CD4-positive, alpha-beta T cell treated with Interleukin-21 for 1 hour (primary cell): ENCODE data around the gene FHOD3.

ENCODE experiments used
- DNase-seq: peaks from one replicate; pipeline ENCODE4 v3.0.0-alpha.2; 2020

FHOD3 gene

DNA sequence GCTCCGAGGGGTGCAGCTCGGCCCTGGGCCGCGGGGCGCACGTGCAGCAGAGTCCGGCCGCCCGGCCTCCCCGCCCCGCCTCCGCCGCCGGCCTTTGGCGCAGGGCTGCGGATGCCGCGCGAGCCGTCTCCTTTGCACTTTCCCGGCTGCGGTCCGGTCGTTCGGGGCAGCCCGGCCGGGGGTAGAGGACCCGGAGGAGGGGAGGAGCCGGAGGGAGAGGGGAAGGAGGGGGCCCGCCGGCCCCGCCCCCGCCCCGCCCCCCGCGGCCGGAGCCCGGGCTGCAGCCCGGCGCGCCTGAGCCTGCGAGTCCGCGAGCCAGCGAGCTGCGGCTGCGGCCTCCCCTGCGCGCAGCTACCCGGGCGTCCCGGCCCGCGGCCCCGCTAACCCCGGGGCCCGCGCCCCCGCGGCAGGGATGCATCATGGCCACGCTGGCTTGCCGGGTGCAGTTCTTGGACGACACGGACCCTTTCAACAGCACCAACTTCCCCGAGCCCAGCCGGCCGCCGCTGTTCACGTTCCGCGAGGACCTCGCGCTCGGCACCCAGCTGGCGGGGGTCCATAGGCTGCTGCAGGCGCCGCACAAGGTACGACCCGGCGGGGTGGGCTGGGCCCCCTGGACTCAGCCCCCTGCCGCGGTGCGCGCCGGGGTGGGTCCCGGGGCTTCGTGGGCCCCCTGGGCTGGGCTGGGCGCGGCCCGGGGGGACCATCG lies at the start of gene FHOD3:
Gene FHOD3, plus strand, starts transcription at position 297 of the 709 bp plus-strand sequence. Its CDS starts 123 bp downstream, at position 420.
- no peak for DNase-seq

DNA sequence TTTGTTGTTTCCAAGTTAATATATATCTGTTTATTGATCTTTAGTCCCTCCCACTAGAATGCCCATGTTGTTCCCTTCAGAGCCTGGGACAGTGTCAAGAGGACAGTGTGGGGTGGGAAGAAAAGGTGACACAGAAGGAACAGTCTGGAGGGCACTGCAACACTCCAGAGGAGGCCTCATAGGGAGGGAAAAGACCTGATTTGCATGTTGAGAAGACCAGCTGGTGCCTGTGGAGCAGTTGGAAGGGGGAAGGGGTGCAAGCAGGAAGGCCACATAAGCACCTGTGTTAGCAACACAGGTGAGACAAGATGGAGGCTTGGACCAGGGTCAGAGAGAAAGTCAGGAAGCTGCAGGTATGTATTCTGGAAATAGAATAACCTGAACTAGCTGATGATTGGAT lies 48.1 kb upstream of the FHOD3 start:
- DNase-seq: no peak

GRCh38 chr18:36250827-36251226 lies 46.7 kb upstream of the FHOD3 start:
- no peak for DNase-seq

GRCh38 chr18:36255072-36255698 lies 42.3 kb upstream of the FHOD3 start:
- no peak for DNase-seq

DNA sequence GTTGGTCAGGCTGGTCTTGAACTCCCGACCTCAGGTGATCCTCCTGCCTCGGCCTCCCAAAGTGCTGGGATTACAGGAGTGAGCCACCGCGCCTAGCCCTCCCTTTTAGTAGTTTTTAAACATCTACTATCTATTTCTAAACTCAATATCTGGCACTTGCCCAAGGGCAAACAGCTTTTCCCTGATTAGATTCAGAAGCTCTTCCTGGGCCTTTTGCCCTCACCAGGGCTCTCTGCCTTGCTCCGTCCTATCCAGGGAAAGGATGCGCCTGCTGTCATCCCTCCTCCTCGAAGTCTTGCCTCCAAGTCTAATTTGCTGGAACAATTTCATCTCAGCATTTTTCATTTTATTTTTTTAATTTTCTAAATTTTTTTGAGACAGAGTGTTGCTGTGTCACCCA lies 41.4 kb upstream of the FHOD3 start:
- no peak for DNase-seq

DNA sequence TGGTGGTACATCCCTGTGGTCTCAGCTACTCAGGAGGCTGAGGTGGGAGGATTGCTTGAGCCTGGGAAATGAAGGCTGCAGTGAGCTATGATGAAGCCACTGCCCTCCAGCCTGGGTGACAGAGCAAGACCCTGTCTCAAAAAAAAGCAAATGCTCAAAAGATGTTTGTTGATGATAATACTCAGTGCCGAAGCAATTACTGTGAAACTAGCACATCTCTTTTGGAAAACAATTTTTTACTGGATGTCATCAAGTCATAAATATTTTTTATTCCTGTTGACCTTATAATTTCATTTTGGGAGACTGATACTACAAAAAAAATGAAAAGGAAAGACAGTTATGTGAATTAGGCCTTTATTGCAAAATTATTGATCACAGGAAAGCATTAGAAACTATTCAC lies 34.5 kb upstream of the FHOD3 start:
- DNase-seq: no peak

- no peak for DNase-seq
These were observed 33.2 kb upstream of the FHOD3 start for GRCh38 chr18:36264283-36264682.

DNA sequence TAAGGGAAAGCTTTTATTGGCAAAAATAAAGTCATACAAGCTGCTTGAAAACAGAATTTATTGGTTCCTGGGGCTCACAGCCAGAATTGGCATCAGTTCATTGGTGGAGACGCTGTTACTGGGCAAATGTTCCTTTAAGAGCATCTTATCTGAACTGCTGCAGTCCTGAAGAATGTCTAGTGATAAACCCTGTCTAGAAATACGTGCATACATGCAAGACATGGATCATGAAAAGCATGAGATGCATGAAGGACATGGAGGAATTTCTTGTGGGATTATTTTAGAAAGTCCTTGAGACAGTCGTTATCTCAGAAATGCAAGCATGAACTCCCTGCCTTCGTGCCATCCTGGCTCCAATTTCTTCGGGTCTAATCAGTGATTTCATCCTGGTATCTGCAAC lies 32.5 kb upstream of the FHOD3 start:
- no peak for DNase-seq

GRCh38 chr18:36269157-36269556 lies 28.4 kb upstream of the FHOD3 start:
- no peak for DNase-seq

DNA sequence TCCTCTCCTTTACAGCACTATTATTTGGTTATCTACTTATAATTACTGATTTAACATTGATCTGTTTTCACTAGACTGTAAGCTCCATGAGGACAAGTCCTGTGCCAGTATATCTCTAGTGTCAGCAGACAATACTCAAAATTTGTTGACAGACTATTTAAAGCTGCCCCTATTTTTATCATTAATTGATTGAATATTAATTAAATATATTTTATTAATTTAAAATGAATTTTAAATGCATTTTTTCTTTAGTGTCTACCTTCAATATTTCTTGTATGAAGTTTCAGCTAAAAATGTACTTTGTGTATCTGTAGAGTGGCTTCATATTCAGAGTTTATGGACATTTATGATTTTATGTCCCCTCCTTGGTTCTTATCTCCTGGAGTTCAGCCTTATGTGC lies 26.4 kb upstream of the FHOD3 start:
- no peak for DNase-seq

DNA sequence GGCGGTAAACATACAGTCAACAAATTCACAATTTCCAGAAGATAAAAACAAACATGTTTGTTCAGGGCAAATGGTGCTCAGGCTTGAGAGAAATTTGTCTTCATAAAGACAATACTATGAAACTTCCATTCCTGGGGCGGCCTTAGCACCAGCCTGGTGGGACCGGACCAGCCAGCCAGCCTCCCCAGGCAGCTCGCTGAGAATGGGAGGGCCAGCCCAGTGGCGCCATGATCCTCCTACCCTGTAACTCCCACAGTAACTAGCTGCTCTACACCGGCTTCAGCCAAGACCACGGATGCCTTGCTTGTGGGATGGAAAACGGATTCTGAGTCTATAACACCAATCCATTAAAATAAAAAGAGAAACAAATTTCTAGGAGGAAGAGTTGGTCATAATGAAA lies 24.2 kb upstream of the FHOD3 start:
- DNase-seq: no peak

GRCh38 chr18:36274083-36274715 lies 23.3 kb upstream of the FHOD3 start:
- DNase-seq: no peak

- DNase-seq: no peak
These were observed 22.0 kb upstream of the FHOD3 start for GRCh38 chr18:36275561-36275960.

GRCh38 chr18:36279001-36279400 lies 18.5 kb upstream of the FHOD3 start:
- no peak for DNase-seq

DNA sequence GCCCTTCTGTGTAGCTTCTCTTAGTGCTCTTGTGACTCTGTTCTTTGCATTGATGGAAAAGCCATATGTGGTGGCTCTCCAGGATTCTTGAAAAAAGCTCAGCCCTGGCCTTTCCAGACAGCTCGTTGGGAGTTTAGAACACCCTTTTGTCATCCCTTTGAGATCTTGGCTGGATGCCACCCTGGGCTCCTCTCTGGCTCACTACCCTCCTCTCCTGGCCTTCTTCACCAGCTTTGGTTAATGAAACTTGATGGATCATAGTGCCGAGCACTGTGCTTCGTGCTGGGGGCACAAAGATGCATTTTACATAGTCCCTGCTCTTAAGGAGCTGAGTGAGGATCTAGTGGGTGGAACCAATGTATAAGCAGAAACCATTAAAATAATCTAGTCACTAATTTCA lies 15.6 kb upstream of the FHOD3 start:
- no peak for DNase-seq

DNA sequence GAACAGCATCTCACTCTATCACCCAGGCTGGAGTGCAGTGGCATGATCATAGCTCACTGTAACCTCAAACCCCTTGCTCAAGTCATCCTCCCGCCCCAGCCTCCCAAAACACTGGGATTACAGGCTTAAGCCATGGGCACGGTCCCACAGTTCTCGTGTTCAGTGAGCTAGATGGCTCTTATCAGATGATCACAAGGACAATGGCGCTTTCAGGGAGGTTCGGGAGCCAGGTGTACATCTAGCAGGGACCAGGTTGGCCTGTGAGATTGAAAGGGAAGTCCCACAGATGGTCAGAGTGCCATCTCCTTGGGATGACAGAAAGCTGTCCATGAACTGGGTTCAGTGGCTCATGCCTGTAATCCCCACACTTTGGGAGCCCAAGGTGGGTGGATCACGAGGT lies 14.1 kb upstream of the FHOD3 start:
- DNase-seq: no peak

DNA sequence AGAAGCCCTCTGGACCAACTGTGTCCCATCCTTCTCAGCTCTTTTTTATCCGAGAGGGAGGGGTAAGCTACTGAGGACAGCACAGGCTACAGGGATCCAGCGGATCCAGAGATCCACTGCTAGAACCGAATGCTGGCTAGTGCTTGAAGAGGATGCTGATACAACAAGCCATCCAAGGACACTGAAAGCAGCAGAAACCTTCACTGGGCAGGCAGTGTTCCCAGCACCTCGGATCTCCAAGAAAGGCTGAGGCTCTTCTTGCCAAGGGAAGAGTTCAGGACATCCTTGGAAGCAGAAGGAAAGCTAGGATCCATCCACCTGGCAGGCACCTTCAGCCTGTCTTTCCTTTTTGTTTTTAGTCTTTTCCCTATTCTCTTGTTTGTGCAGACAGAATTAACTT lies 13.2 kb upstream of the FHOD3 start:
- DNase-seq: no peak

DNA sequence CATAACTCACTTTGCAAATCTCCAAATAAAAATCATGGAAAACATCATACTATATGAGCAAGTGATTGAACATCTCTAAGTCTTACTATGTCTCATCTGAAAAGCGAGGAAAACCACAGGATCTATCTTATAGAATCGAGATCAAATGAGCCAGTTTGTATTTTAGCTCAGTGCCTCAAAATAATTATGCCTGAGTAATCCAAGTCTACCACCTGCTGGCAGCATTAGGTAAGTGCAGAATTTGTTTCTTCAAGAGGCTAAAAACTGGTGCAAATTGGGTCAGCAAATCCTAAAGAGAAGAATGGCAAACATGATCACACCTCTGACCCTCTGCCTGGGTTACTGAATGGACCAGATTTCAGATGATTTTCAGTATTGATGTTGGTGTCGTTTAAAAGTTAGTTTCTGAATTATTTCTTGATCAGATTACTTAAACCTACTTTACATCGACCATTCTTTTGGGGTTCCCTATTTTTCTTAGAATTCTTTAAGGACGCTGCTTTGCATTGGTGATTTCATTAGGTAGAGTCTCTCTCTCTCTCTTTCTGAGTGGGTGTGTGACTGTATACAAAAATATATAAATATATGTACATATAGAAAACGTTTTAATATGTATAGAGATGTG lies 12.7 kb upstream of the FHOD3 start:
- DNase-seq: peak; percentile 61

DNA sequence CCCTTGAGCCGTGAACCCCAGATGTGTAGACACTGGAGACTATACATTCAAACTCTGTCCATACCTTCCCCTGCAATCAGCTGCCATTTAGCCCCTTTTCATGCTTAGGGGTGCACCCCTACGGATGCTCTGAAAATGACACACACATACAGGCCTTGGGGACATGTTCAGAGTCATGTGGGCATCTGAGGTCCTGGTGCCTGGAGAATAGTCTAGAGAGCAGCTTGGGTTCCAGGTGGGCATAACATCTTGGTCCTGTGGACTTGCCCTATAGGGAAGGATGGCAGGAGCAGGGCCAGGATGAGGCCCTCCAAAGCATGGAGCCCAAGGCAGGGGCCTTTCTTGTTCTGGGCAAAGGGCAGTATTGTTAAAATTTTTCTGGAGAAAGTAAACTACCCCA lies 9.9 kb upstream of the FHOD3 start:
- DNase-seq: no peak

- DNase-seq: no peak
These were observed 8.8 kb upstream of the FHOD3 start for GRCh38 chr18:36288689-36289088.

- no peak for DNase-seq
These were observed 3.5 kb upstream of the FHOD3 start for GRCh38 chr18:36294031-36294430.

DNA sequence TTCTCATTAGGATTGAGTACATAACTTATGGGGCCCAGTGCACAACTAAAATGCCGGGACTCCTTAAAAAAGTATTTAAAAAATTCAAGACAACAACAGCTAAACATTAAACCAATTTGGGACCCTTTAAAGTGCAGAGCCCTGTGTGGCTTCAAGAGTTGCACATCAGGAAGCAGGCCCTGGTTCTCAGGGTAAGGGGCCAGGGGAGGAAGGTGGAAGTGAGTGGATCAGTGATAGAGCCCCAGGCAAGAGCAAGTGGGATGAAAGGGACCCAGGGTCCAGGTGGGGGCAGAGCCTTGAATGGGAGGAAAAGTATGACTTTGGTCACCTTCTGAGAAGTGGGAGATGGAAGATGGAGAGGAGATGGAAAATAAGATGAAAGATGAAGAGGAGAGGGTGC lies 2.3 kb upstream of the FHOD3 start:
- DNase-seq: no peak

DNA sequence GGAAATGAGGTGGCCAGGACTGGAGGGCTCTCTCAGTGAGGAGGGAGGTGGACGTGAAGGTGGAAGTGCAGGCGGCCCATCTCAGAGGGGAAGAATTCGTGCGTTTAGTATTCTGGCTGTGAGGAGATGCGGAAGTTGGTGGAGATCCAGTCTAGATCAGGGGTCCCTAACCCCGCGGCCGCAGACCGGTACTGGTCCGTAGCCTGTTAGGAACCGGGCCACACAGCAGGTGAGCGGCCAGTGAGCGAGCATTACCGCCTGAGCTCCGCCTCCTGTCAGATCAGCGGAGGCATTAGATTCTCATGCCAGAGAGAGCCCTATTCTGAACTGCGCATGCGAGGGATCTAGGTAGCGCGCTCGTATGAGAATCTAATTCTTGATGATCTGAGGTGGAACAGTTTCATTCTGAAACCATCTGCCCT lies 1.6 kb upstream of the FHOD3 start:
- no peak for DNase-seq
